ENCODE measurements around the gene C6orf89. TPM values are rescaled to one million over a fixed set of nuclear protein-coding genes. Genes with fewer than 3 reads are reported as not detected.
A peak's percentile ranks its signal among the peaks of the same experiment; 100 is the strongest.

The C6orf89 gene
- polyA plus RNA-seq, 2 of the 4 experiments (the other 2 are of a cell fraction) = 13.8 to 27.0 TPM

- DNase-seq (ENCODE audit: low read depth in 1 of 2, low spot score in 1 of 2) = no peak
- ChIA-PET CTCF (no interaction called here), POLR2A (no interaction called here)
- no peak for TF ChIP-seq ZSCAN20 (CRISPR knock-in tag; IDR thresholded peaks at IDR 0.05)
- no peak for TF ChIP-seq FOSL2 (IDR thresholded peaks at IDR 0.05)
- TF ChIP-seq FOSL2 (CRISPR knock-in tag; IDR thresholded peaks at IDR 0.05) = peak; percentile 34; the same call in 1 of the 2 replicates
- no peak overlapping the region for H3K4me2 ChIP-seq
- no peak overlapping the region for H3K27ac ChIP-seq
- no peak overlapping the region for H3K4me3 ChIP-seq
- FAIRE-seq = no peak
- ATAC-seq = no peak
- H3K9me3 ChIP-seq = no peaks in the 10 kb centered on the region
- 91% methylated on average over 4 of the region's 4 CpGs for WGBS (ENCODE audit: missing lambda C conversion rate)
- H3K4me1 ChIP-seq = peaks cover 9% of the 10 kb centered on the region; the same call in 2 of the 3 replicates
These were observed 34.3 kb downstream of the C6orf89 start for GRCh38 chr6:36920049-36920448.

- ChIA-PET CTCF (no interaction called here), POLR2A (no interaction called here)
- H3K9me3 ChIP-seq = no peaks in the 10 kb centered on the region
- H3K4me1 ChIP-seq = peaks cover 9% of the 10 kb centered on the region; the same call in 2 of the 3 replicates
- FAIRE-seq (no peak), ATAC-seq (no peak), DNase-seq (ENCODE audit: low read depth in 1 of 2, low spot score in 1 of 2) (no peak)
- TF ChIP-seq KDM5A (IDR thresholded peaks at IDR 0.05) (no peak), FOXS1 (CRISPR knock-in tag; IDR thresholded peaks at IDR 0.05) (no peak), MAX (IDR thresholded peaks at IDR 0.05) (no peak), CBX2 (IDR thresholded peaks at IDR 0.05; ENCODE audit: borderline replicate concordance, low read depth) (no peak), SREBF2 (IDR thresholded peaks at IDR 0.05) (no peak), ELK1 (IDR thresholded peaks at IDR 0.05; ENCODE audit: low read depth, low read length) (no peak), CHD4 (IDR thresholded peaks at IDR 0.05; ENCODE audit: borderline replicate concordance) (no peak), CEBPB (IDR thresholded peaks at IDR 0.05) (no peak), POLR2A (IDR thresholded peaks at IDR 0.05; ENCODE audit: low read length) (no peak), PBX3 (IDR thresholded peaks at IDR 0.05) (no peak), TFCP2L1 (CRISPR knock-in tag; IDR thresholded peaks at IDR 0.05) (no peak), PHF8 (IDR thresholded peaks at IDR 0.05; ENCODE audit: borderline replicate concordance, low read depth) (no peak), RCOR1 (IDR thresholded peaks at IDR 0.05; ENCODE audit: low read depth, low read length) (no peak)
- H3K4me3 ChIP-seq = no peak overlapping the region
- no peak overlapping the region for H3K27ac ChIP-seq
- WGBS (ENCODE audit: missing lambda C conversion rate) = 73% methylated on average over 5 of the region's 5 CpGs
- H3K4me2 ChIP-seq = no peak overlapping the region
These were observed 34.8 kb downstream of the C6orf89 start for GRCh38 chr6:36920546-36920945.

- DNase-seq (ENCODE audit: low read depth in 1 of 2, low spot score in 1 of 2) (no peak), FAIRE-seq (no peak), ATAC-seq (no peak)
- Histone ChIP-seq H3K27ac (no peak overlapping the region), H3K4me1 (peaks cover 9% of the 10 kb centered on the region; the same call in 2 of the 3 replicates), H3K9me3 (no peaks in the 10 kb centered on the region), H3K4me3 (no peak overlapping the region), H3K4me2 (no peak overlapping the region)
- WGBS (ENCODE audit: missing lambda C conversion rate) = 90% methylated on average over 1 of the region's 4 CpGs
- CTCF ChIA-PET = interaction anchor here (0.7 to 2.0 kb wide), 3 partner anchors 10 to 165 kb away, joined by 3 to 7 read pairs (median 3); no protein-coding TSS in a partner anchor
- POLR2A ChIA-PET = no interaction called here
- TF ChIP-seq MAX (IDR thresholded peaks at IDR 0.05) = no peak
- no peak for TF ChIP-seq CBX8 (IDR thresholded peaks at IDR 0.05)
- TF ChIP-seq REST (IDR thresholded peaks at IDR 0.05) = no peak
- no peak for TF ChIP-seq ESRRA (IDR thresholded peaks at IDR 0.05; ENCODE audit: borderline replicate concordance, low read length)
- TF ChIP-seq MAZ (IDR thresholded peaks at IDR 0.05; ENCODE audit: borderline replicate concordance, low read depth, low read length) = no peak
- TF ChIP-seq JUNB (IDR thresholded peaks at IDR 0.05) = no peak
- TF ChIP-seq NFE2L2 (conservative IDR thresholded peaks at IDR 0.05; ENCODE audit: low read length) = no peak
- no peak for TF ChIP-seq HES2 (IDR thresholded peaks at IDR 0.05)
- no peak for TF ChIP-seq EHF (CRISPR knock-in tag; IDR thresholded peaks at IDR 0.05)
- TF ChIP-seq HOXA7 (CRISPR knock-in tag; IDR thresholded peaks at IDR 0.05) = no peak
- no peak for TF ChIP-seq TP53 (CRISPR knock-in tag; IDR thresholded peaks at IDR 0.05)
- TF ChIP-seq RCOR1 (IDR thresholded peaks at IDR 0.05; ENCODE audit: low read depth, low read length) = no peak
- no peak for TF ChIP-seq PBX3 (IDR thresholded peaks at IDR 0.05)
- no peak for TF ChIP-seq CHD2 (IDR thresholded peaks at IDR 0.05; ENCODE audit: low read length, partially characterized antibody)
- no peak for TF ChIP-seq HOXB13 (CRISPR knock-in tag; IDR thresholded peaks at IDR 0.05; ENCODE audit: low read depth)
These were observed 38.4 kb downstream of the C6orf89 start for GRCh38 chr6:36924131-36924530.
